ENCODE results near the gene ARNT2. TPM values are rescaled to one million over a fixed set of nuclear protein-coding genes. Genes with fewer than 3 reads are reported as not detected.

ARNT2 gene
- total and polyA plus RNA-seq, 5 donors, result 3.6 to 15.9 (median 7.2) TPM

- Histone ChIP-seq H3K27me3 (ENCODE audit: control insufficient read depth, insufficient read depth) (no peaks in the 10 kb centered on the region), H3K4me1 (ENCODE audit: control insufficient read depth, insufficient read depth, low read length) (no peaks in the 10 kb centered on the region), H3K27ac (ENCODE audit: low read length) (no peak overlapping the region), H3K4me3 (ENCODE audit: low read length) (no peak overlapping the region), H3K9me3 (ENCODE audit: control insufficient read depth, low read length) (no peaks in the 10 kb centered on the region)
- DNase-seq, result no peak
- no peak for ATAC-seq
- intact Hi-C loops (cut with DNase I), result loop anchor here (5.0 to 10.0 kb wide), 6 partner anchors 111 to 409 kb away; partner anchors contain the start of gene CEMIP (in 4 of the 4)
- 90% methylated on average over 4 of the region's 4 CpGs for WGBS
Measured at GRCh38 chr15:80565988-80566387, 161.8 kb downstream of the ARNT2 start.

- ATAC-seq (peak; percentile 83 to 84), DNase-seq (peak in 1 of 3 donors; percentile 65)
- no peak overlapping the region for H3K4me3 ChIP-seq (ENCODE audit: low read length)
- intact Hi-C loops (cut with DNase I), result loop anchor here (5.0 to 10.0 kb wide), 6 partner anchors 113 to 407 kb away; partner anchors contain the start of gene CEMIP (in 4 of the 4)
- H3K9me3 ChIP-seq (ENCODE audit: control insufficient read depth, low read length), result no peaks in the 10 kb centered on the region
- H3K27ac ChIP-seq (ENCODE audit: low read length), result no peak overlapping the region
- no peaks in the 10 kb centered on the region for H3K27me3 ChIP-seq (ENCODE audit: control insufficient read depth, insufficient read depth)
- WGBS, result 4% methylated on average over 5 of the region's 5 CpGs
- H3K4me1 ChIP-seq (ENCODE audit: control insufficient read depth, insufficient read depth, low read length), result no peaks in the 10 kb centered on the region
Measured at GRCh38 chr15:80567721-80568157, 163.6 kb downstream of the ARNT2 start.

GRCh38 chr15:80568298-80568697, 164.1 kb downstream of the ARNT2 start:
- intact Hi-C loops (cut with DNase I), result loop anchor here (5.0 to 10.0 kb wide), 6 partner anchors 113 to 407 kb away; partner anchors contain the start of gene CEMIP (in 4 of the 4)
- DNase-seq (no peak), ATAC-seq (peak in 1 of 2 donors; percentile 45)
- no peaks in the 10 kb centered on the region for H3K27me3 ChIP-seq (ENCODE audit: control insufficient read depth, insufficient read depth)
- H3K27ac ChIP-seq (ENCODE audit: low read length), result no peak overlapping the region
- no peak overlapping the region for H3K4me3 ChIP-seq (ENCODE audit: low read length)
- no peaks in the 10 kb centered on the region for H3K9me3 ChIP-seq (ENCODE audit: control insufficient read depth, low read length)
- no peaks in the 10 kb centered on the region for H3K4me1 ChIP-seq (ENCODE audit: control insufficient read depth, insufficient read depth, low read length)
- WGBS, result 67% methylated on average over 8 of the region's 8 CpGs

GRCh38 chr15:80568876-80569605, 164.9 kb downstream of the ARNT2 start:
- 76% methylated on average over 20 of the region's 20 CpGs for WGBS
- Histone ChIP-seq H3K4me3 (ENCODE audit: low read length) (no peak overlapping the region), H3K27me3 (ENCODE audit: control insufficient read depth, insufficient read depth) (no peaks in the 10 kb centered on the region), H3K27ac (ENCODE audit: low read length) (no peak overlapping the region), H3K4me1 (ENCODE audit: control insufficient read depth, insufficient read depth, low read length) (no peaks in the 10 kb centered on the region), H3K9me3 (ENCODE audit: control insufficient read depth, low read length) (no peaks in the 10 kb centered on the region)
- intact Hi-C loops (cut with DNase I), result loop anchor here (5.0 to 10.0 kb wide), 6 partner anchors 114 to 406 kb away; partner anchors contain the start of gene CEMIP (in 4 of the 4)
- DNase-seq (no peak), ATAC-seq (no peak)

GRCh38 chr15:80569656-80570055, 165.5 kb downstream of the ARNT2 start:
- WGBS, result 93% methylated on average over 4 of the region's 4 CpGs
- Histone ChIP-seq H3K27ac (ENCODE audit: low read length) (no peak overlapping the region), H3K4me1 (ENCODE audit: control insufficient read depth, insufficient read depth, low read length) (peaks cover 3% of the 10 kb centered on the region), H3K4me3 (ENCODE audit: low read length) (no peak overlapping the region), H3K9me3 (ENCODE audit: control insufficient read depth, low read length) (no peaks in the 10 kb centered on the region), H3K27me3 (ENCODE audit: control insufficient read depth, insufficient read depth) (no peaks in the 10 kb centered on the region)
- DNase-seq (no peak), ATAC-seq (no peak)
- intact Hi-C loops (cut with DNase I), result loop anchor here (5.0 to 10.0 kb wide), 6 partner anchors 115 to 405 kb away; partner anchors contain the start of gene CEMIP (in 4 of the 4)

GRCh38 chr15:80570553-80570952, 166.4 kb downstream of the ARNT2 start:
- DNase-seq, result no peak
- intact Hi-C loops (cut with DNase I), result loop anchor here in 1 of 4 donors (10.0 kb wide), 1 partner anchor 116 kb away; no protein-coding TSS in a partner anchor

GRCh38 chr15:80572337-80572736, 168.2 kb downstream of the ARNT2 start:
- Histone ChIP-seq H3K9me3 (ENCODE audit: control insufficient read depth, low read length) (no peaks in the 10 kb centered on the region), H3K4me1 (ENCODE audit: control insufficient read depth, insufficient read depth, low read length) (peaks cover 3% of the 10 kb centered on the region), H3K27me3 (ENCODE audit: control insufficient read depth, insufficient read depth) (no peaks in the 10 kb centered on the region), H3K4me3 (ENCODE audit: low read length) (no peak overlapping the region), H3K27ac (ENCODE audit: low read length) (no peak overlapping the region)
- DNase-seq, result peak in 1 of 3 donors; percentile 4
- intact Hi-C loops (cut with DNase I), result loop anchor here in 1 of 4 donors (10.0 kb wide), 1 partner anchor 118 kb away; no protein-coding TSS in a partner anchor
- 77% methylated on average over 3 of the region's 3 CpGs for WGBS
- no peak for ATAC-seq

More at GRCh38 chr15:80570553-80570952, 166.4 kb downstream of the ARNT2 start:
- ATAC-seq, result no peak
- WGBS, result 79% methylated on average over 6 of the region's 6 CpGs
- Histone ChIP-seq H3K4me1 (ENCODE audit: control insufficient read depth, insufficient read depth, low read length) (peaks cover 3% of the 10 kb centered on the region), H3K27ac (ENCODE audit: low read length) (no peak overlapping the region), H3K4me3 (ENCODE audit: low read length) (no peak overlapping the region), H3K9me3 (ENCODE audit: control insufficient read depth, low read length) (no peaks in the 10 kb centered on the region), H3K27me3 (ENCODE audit: control insufficient read depth, insufficient read depth) (no peaks in the 10 kb centered on the region)

GRCh38 chr15:80573606-80574005, 169.4 kb downstream of the ARNT2 start:
- ATAC-seq (no peak), DNase-seq (no peak)
- 74% methylated on average over 4 of the region's 4 CpGs for WGBS
- Histone ChIP-seq H3K27me3 (ENCODE audit: control insufficient read depth, insufficient read depth) (no peaks in the 10 kb centered on the region), H3K27ac (ENCODE audit: low read length) (no peak overlapping the region), H3K9me3 (ENCODE audit: control insufficient read depth, low read length) (no peaks in the 10 kb centered on the region), H3K4me3 (ENCODE audit: low read length) (no peak overlapping the region), H3K4me1 (ENCODE audit: control insufficient read depth, insufficient read depth, low read length) (peaks cover 3% of the 10 kb centered on the region)
- intact Hi-C loops (cut with DNase I), result loop anchor here in 1 of 4 donors (10.0 kb wide), 1 partner anchor 119 kb away; no protein-coding TSS in a partner anchor

GRCh38 chr15:80574590-80574989, 170.4 kb downstream of the ARNT2 start:
- peaks cover 3% of the 10 kb centered on the region for H3K4me1 ChIP-seq (ENCODE audit: control insufficient read depth, insufficient read depth, low read length)
- ATAC-seq (no peak), DNase-seq (no peak)
- H3K9me3 ChIP-seq (ENCODE audit: control insufficient read depth, low read length), result no peaks in the 10 kb centered on the region
- WGBS, result 34% methylated on average over 6 of the region's 6 CpGs
- H3K27me3 ChIP-seq (ENCODE audit: control insufficient read depth, insufficient read depth), result no peaks in the 10 kb centered on the region
- no peak overlapping the region for H3K4me3 ChIP-seq (ENCODE audit: low read length)
- no peak overlapping the region for H3K27ac ChIP-seq (ENCODE audit: low read length)
- intact Hi-C loops (cut with DNase I), result loop anchor here in 1 of 4 donors (10.0 kb wide), 1 partner anchor 120 kb away; no protein-coding TSS in a partner anchor

GRCh38 chr15:80576519-80577090, 172.4 kb downstream of the ARNT2 start:
- intact Hi-C loops (cut with DNase I), result loop anchor here in 1 of 4 donors (10.0 kb wide), 1 partner anchor 122 kb away; no protein-coding TSS in a partner anchor
- H3K27me3 ChIP-seq (ENCODE audit: control insufficient read depth, insufficient read depth), result no peaks in the 10 kb centered on the region
- DNase-seq, result no peak
- 93% methylated on average over 12 of the region's 12 CpGs for WGBS
- no peak for ATAC-seq
- no peak overlapping the region for H3K4me3 ChIP-seq (ENCODE audit: low read length)
- H3K4me1 ChIP-seq (ENCODE audit: control insufficient read depth, insufficient read depth, low read length), result peaks cover 3% of the 10 kb centered on the region
- H3K9me3 ChIP-seq (ENCODE audit: control insufficient read depth, low read length), result no peaks in the 10 kb centered on the region
- H3K27ac ChIP-seq (ENCODE audit: low read length), result no peak overlapping the region

All from right cardiac atrium (tissue), 5 donors.